ENCODE data around the gene HIVEP3.

Gene HIVEP3

GRCh38 chr1:41461790-41462679 is 456.7 kb downstream of the HIVEP3 start:
- DNase-seq (ENCODE audit: low read depth), result no peak

GRCh38 chr1:41456847-41457540 is 461.7 kb downstream of the HIVEP3 start:
- no peak for DNase-seq (ENCODE audit: low read depth)
